Measurements from ENCODE around the gene S100A10. TPM values are rescaled to one million over a fixed set of nuclear protein-coding genes. Genes with fewer than 3 reads are reported as not detected.

Gene S100A10
- total and polyA plus RNA-seq, 2 of the 4 experiments (the other 2 are of a cell fraction) = 86.0 to 277 TPM

GRCh38 chr1:151989211-151989862 is 4.3 kb downstream of the S100A10 start:
- 0% methylated on average over 1 of the region's 6 CpGs; no CpG with 5 or more reads in 1 of the 2 experiments for WGBS, 2 experiments (ENCODE audit: extremely low coverage in 2 of 2, insufficient read length in 1 of 2)
- peak overlapping the region; percentile 90 for H4K91ac ChIP-seq (ENCODE audit: insufficient read depth, low read depth, low read length)
- peaks cover 10% of the 10 kb centered on the region for H3K36me3 ChIP-seq (ENCODE audit: control insufficient read depth, insufficient read depth, low read length)
- H2AK9ac ChIP-seq (replicated peaks; ENCODE audit: low read depth, low read length, poor library complexity) = peak overlapping the region; percentile 94
- H3K23ac ChIP-seq (ENCODE audit: low read depth, low read length) = peak overlapping the region; percentile 88
- H3K4me1 ChIP-seq (ENCODE audit: control insufficient read depth, insufficient read depth, low read length) = peaks cover 25% of the 10 kb centered on the region
- H3K9ac ChIP-seq (ENCODE audit: low read depth, low read length) = peak overlapping the region; percentile 35; the same call in 1 of the 2 replicates
- POLR2A ChIA-PET (ENCODE audit: unreplicated experiment) = no interaction called here
- DNase-seq (peak; percentile 83), ATAC-seq (ENCODE audit: low read depth) (peak; percentile 47)
- H3K9me1 ChIP-seq (ENCODE audit: insufficient read depth, low read length) = peaks cover 10% of the 10 kb centered on the region
- H2AFZ ChIP-seq (replicated peaks; ENCODE audit: low read length, poor library complexity) = peak overlapping the region; percentile 60
- H3K4me3 ChIP-seq (ENCODE audit: insufficient read depth, low read depth, low read length) = no peak overlapping the region
- H3K9me3 ChIP-seq (ENCODE audit: control insufficient read depth, insufficient read depth, low read length) = no peaks in the 10 kb centered on the region
- no TSS peak for BruUV-seq (replicated peaks)
- in situ Hi-C loops (cut with MboI; ENCODE audit: low sequenced_read_pairs) (loop anchor here (25.0 kb wide), 1 partner anchor 677 kb away; no protein-coding TSS in a partner anchor), dilution Hi-C loops (cut with HindIII; ENCODE audit: low sequenced_read_pairs, unreplicated experiment) (no loop called here), intact Hi-C loops (cut with micrococcal nuclease) (no loop called here)
- H4K5ac ChIP-seq (ENCODE audit: low read depth, low read length) = peak overlapping the region; percentile 42
- H2BK120ac ChIP-seq (ENCODE audit: low read depth, low read length) = peak overlapping the region; percentile 79
- peak overlapping the region; percentile 85 for H2BK5ac ChIP-seq (ENCODE audit: low read depth, low read length, poor library complexity, severe bottlenecking)
- peak overlapping the region; percentile 92; the same call in 2 of the 3 replicates for H2BK15ac ChIP-seq (ENCODE audit: low read depth, low read length)
- H3K4me2 ChIP-seq (ENCODE audit: low read depth, low read length) = peak overlapping the region; percentile 66
- H4K20me1 ChIP-seq (ENCODE audit: insufficient read depth, low read length) = peaks cover 64% of the 10 kb centered on the region
- H2AK5ac ChIP-seq (ENCODE audit: low read depth, low read length) = peak overlapping the region; percentile 72
- H3K14ac ChIP-seq (replicated peaks; ENCODE audit: low read depth, low read length) = peak overlapping the region; percentile 66
- peak overlapping the region; percentile 78 for H3K56ac ChIP-seq (ENCODE audit: extremely low read depth, insufficient read depth, low read length)
- peak overlapping the region; percentile 55 for H3K27ac ChIP-seq (ENCODE audit: insufficient read depth, low read length)
- H2BK20ac ChIP-seq (ENCODE audit: low read depth, low read length) = peak overlapping the region; percentile 69
- H4K8ac ChIP-seq (ENCODE audit: low read depth in 2 of 2, low read length in 2 of 2) = peak overlapping the region; percentile 22 to 88; a peak in 3 of 4 replicates
- CTCF ChIA-PET = interaction anchor here (1.5 to 2.9 kb wide), 2 partner anchors 12 to 22 kb away, joined by 5 to 12 read pairs; no protein-coding TSS in a partner anchor
- peak overlapping the region; percentile 49 for H3K18ac ChIP-seq (ENCODE audit: low read depth, low read length)
- H3K4ac ChIP-seq (ENCODE audit: low read depth, low read length) = peak overlapping the region; percentile 87
- peaks cover 21 to 76% of the 10 kb centered on the region in 2 experiments for H3K79me1 ChIP-seq (ENCODE audit: low read depth in 1 of 2, low read length in 2 of 2)
- H3K27me3 ChIP-seq (ENCODE audit: control insufficient read depth, insufficient read depth, low read length) = no peaks in the 10 kb centered on the region
- TF ChIP-seq POLR2A (IDR thresholded peaks at IDR 0.05; ENCODE audit: low read depth, low read length) (peak; percentile 16; the same call in 1 of the 2 replicates), CHD1 (IDR thresholded peaks at IDR 0.05; ENCODE audit: low read depth, low read length) (no peak; the same call in 1 of the 2 replicates), RCOR1 (IDR thresholded peaks at IDR 0.05; ENCODE audit: insufficient replicate concordance, low read length) (no peak), MXI1 (IDR thresholded peaks at IDR 0.05; ENCODE audit: borderline replicate concordance, low read depth, low read length) (no peak), FOS (IDR thresholded peaks at IDR 0.05; ENCODE audit: low read depth, low read length) (peak; percentile 61; the same call in 1 of the 2 replicates), BHLHE40 (IDR thresholded peaks at IDR 0.05; ENCODE audit: low read depth, low read length) (no peak), MAFK (IDR thresholded peaks at IDR 0.05; ENCODE audit: low read depth, low read length) (no peak), CEBPB (IDR thresholded peaks at IDR 0.05; ENCODE audit: low read depth, low read length) (peak; percentile 86), MAZ (IDR thresholded peaks at IDR 0.05; ENCODE audit: borderline replicate concordance, low read depth, low read length) (no peak), RFX5 (IDR thresholded peaks at IDR 0.05; ENCODE audit: low read depth, low read length) (no peak), SMC3 (IDR thresholded peaks at IDR 0.05; ENCODE audit: low read depth, low read length) (no peak)
- TF ChIP-seq, protein P1, sequence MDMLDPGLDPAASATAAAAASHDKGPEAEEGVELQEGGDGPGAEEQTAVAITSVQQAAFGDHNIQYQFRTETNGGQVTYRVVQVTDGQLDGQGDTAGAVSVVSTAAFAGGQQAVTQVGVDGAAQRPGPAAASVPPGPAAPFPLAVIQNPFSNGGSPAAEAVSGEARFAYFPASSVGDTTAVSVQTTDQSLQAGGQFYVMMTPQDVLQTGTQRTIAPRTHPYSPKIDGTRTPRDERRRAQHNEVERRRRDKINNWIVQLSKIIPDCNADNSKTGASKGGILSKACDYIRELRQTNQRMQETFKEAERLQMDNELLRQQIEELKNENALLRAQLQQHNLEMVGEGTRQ (IDR thresholded peaks at IDR 0.05; ENCODE audit: low read depth, low read length) = no peak
- TF ChIP-seq, protein P2, sequence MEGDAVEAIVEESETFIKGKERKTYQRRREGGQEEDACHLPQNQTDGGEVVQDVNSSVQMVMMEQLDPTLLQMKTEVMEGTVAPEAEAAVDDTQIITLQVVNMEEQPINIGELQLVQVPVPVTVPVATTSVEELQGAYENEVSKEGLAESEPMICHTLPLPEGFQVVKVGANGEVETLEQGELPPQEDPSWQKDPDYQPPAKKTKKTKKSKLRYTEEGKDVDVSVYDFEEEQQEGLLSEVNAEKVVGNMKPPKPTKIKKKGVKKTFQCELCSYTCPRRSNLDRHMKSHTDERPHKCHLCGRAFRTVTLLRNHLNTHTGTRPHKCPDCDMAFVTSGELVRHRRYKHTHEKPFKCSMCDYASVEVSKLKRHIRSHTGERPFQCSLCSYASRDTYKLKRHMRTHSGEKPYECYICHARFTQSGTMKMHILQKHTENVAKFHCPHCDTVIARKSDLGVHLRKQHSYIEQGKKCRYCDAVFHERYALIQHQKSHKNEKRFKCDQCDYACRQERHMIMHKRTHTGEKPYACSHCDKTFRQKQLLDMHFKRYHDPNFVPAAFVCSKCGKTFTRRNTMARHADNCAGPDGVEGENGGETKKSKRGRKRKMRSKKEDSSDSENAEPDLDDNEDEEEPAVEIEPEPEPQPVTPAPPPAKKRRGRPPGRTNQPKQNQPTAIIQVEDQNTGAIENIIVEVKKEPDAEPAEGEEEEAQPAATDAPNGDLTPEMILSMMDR (conservative IDR thresholded peaks at IDR 0.05; ENCODE audit: low read depth, low read length) = no peak
- TF ChIP-seq, protein P3, sequence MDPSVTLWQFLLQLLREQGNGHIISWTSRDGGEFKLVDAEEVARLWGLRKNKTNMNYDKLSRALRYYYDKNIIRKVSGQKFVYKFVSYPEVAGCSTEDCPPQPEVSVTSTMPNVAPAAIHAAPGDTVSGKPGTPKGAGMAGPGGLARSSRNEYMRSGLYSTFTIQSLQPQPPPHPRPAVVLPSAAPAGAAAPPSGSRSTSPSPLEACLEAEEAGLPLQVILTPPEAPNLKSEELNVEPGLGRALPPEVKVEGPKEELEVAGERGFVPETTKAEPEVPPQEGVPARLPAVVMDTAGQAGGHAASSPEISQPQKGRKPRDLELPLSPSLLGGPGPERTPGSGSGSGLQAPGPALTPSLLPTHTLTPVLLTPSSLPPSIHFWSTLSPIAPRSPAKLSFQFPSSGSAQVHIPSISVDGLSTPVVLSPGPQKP (IDR thresholded peaks at IDR 0.05; ENCODE audit: borderline replicate concordance, low read depth, low read length) = no peak

All from IMR-90 (cell line).